K562 (cell line): Measurements from ENCODE around the gene TYW3. TPM values are rescaled to one million over a fixed set of nuclear protein-coding genes. Genes with fewer than 3 reads are reported as not detected.

ENCODE experiments used
- BRD4 ChIP-seq: fragments of 200-600 bp; sonication (generic); IDR thresholded peaks from 2 replicates; pipeline ENCODE4 v1.6.1; 2017; ENCODE audit warnings: inconsistent platforms
- CBX5 ChIP-seq: IDR thresholded peaks from 2 replicates; pipeline ENCODE4 v1.6.1; 2014; ENCODE audit warnings: low read depth, borderline replicate concordance
- CXXC5 ChIP-seq: fragments of 250-450 bp; sonication (Bioruptor Pico); IDR thresholded peaks from 2 replicates; pipeline ENCODE4 v1.8.0; 2022; ENCODE audit warnings: inconsistent platforms, mild to moderate bottlenecking, moderate library complexity
- GTF2F1 ChIP-seq: IDR thresholded peaks from 2 replicates; pipeline ENCODE4 v1.6.1; 2011; ENCODE audit warnings: low read depth, low read length, improper control_type of control experiment
- JUNB ChIP-seq: fragments of 450-650 bp; formaldehyde crosslinking; conservative IDR thresholded peaks from 2 replicates; pipeline ENCODE4 v1.4.0; 2020; ENCODE audit warnings: mild to moderate bottlenecking
- MCM5 ChIP-seq: fragments of 450-650 bp; IDR thresholded peaks from 2 replicates; pipeline ENCODE4 v1.6.1; 2016; ENCODE audit warnings: low read depth
- MEF2D ChIP-seq: conservative IDR thresholded peaks from 2 replicates; pipeline ENCODE4 v1.6.1; 2016; ENCODE audit warnings: low read depth, missing genetic modification characterization, missing compliant biosample characterization
- ZNF778 ChIP-seq: fragments of 450-650 bp; formaldehyde crosslinking; IDR thresholded peaks from 2 replicates; pipeline ENCODE4 v1.4.0; 2020; ENCODE audit warnings: mild to moderate bottlenecking, moderate library complexity
- polyA plus RNA-seq, 8 experiments: library from polyadenylated mRNA; depleted of rRNA in 4 of 8; stranded (reverse) in 5 of 8; unstranded in 3 of 8; fragments of >200 nt; fragmentation: Nextera tagmentation in 2 of 8; fragmentation: Illumina TruSeq in 1 of 8; extraction: Ambion mirVana in 2 of 8; extraction: Trizol in 1 of 8; gene quantifications; 2 replicates each; pipeline versions ENCODE4 v1.2.1 to v1.2.3, GENCODE V29; 2011 to 2014; ENCODE audit warnings: inconsistent platforms in 1 of 8, missing spikeins in 1 of 8
- total RNA-seq, 7 experiments: library from RNA; depleted of rRNA in 6 of 7; stranded (reverse); fragments of >200 nt in 6 of 7; fragmentation: Illumina TruSeq in 2 of 7; extraction: Trizol in 2 of 7; gene quantifications; 2 replicates each; pipeline versions ENCODE4 v1.2.1 to v1.2.3, GENCODE V29; 2011 to 2021; ENCODE audit warnings: low replicate concordance in 1 of 7
- TF ChIP-seq, protein P1 (sequence below): fragments of 250-450 bp; sonication (Bioruptor Pico); IDR thresholded peaks from 2 replicates; pipeline ENCODE4 v1.4.0; 2020; ENCODE audit warnings: mild to moderate bottlenecking, moderate library complexity
- TF ChIP-seq, protein P2 (sequence below): fragments of 250-450 bp; sonication (Bioruptor Pico); IDR thresholded peaks from 2 replicates; pipeline ENCODE4 v1.8.0; 2022; ENCODE audit warnings: moderate library complexity, mild to moderate bottlenecking, inconsistent platforms
- TF ChIP-seq, protein P3 (sequence below): sonication (generic); formaldehyde crosslinking; IDR thresholded peaks from 2 replicates; pipeline ENCODE4 v1.8.0; 2023; ENCODE audit warnings: missing genetic modification reagents, mild to moderate bottlenecking, borderline replicate concordance
- TF ChIP-seq, protein P4 (sequence below): fragments of 250-450 bp; sonication (Bioruptor Pico); IDR thresholded peaks from 2 replicates; pipeline ENCODE4 v1.4.0; 2020
- TF ChIP-seq, protein P5 (sequence below): sonication (generic); formaldehyde crosslinking; IDR thresholded peaks from 2 replicates; pipeline ENCODE4 v1.8.0; 2022; ENCODE audit warnings: mild to moderate bottlenecking, missing genetic modification reagents

Gene TYW3
- total and polyA plus RNA-seq, 9 of the 15 experiments (the other 6 are each of a cell fraction or from before 2014, with no cell fraction given) = 22.0 to 54.0 (median 41.1) TPM

DNA sequence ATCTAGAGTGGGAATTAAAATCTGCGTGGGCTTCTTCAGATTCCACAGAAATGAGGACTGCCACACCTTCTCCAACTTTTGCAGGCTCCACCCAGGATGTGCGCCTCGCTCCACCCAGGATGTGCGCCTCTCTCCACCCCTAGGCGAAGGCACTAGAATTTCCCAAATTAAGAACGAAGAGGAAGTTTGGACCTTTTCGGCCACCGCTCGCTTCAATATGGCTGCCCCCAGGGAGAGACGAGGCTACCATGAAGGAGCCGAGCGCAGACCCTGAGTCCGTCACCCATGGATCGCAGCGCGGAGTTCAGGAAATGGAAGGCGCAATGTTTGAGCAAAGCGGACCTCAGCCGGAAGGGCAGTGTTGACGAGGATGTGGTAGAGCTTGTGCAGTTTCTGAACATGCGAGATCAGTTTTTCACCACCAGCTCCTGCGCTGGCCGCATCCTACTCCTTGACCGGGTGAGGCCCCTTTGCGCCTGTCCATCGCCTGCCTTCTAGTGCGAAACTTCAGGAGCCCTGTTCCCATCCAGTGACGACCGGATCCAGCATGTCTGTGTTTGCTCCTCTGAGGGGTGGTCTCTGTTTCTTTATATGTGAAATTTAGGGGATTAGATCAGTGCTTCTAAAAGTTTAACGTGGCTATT lies at the start of gene TYW3, which contains the start of gene CRYZ (continued):
- TF ChIP-seq, protein P1, sequence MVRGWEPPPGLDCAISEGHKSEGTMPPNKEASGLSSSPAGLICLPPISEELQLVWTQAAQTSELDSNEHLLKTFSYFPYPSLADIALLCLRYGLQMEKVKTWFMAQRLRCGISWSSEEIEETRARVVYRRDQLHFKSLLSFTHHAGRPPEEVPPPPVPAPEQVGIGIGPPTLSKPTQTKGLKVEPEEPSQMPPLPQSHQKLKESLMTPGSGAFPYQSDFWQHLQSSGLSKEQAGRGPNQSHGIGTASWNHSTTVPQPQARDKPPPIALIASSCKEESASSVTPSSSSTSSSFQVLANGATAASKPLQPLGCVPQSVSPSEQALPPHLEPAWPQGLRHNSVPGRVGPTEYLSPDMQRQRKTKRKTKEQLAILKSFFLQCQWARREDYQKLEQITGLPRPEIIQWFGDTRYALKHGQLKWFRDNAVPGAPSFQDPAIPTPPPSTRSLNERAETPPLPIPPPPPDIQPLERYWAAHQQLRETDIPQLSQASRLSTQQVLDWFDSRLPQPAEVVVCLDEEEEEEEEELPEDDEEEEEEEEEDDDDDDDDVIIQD (CRISPR knock-in tag) = no peak
- TF ChIP-seq, protein P2, sequence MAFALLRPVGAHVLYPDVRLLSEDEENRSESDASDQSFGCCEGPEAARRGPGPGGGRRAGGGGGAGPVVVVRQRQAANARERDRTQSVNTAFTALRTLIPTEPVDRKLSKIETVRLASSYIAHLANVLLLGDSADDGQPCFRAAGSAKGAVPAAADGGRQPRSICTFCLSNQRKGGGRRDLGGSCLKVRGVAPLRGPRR = no peak
- no peak for TF ChIP-seq MCM5
- TF ChIP-seq MEF2D (tag) = no peak
- TF ChIP-seq, protein P3, sequence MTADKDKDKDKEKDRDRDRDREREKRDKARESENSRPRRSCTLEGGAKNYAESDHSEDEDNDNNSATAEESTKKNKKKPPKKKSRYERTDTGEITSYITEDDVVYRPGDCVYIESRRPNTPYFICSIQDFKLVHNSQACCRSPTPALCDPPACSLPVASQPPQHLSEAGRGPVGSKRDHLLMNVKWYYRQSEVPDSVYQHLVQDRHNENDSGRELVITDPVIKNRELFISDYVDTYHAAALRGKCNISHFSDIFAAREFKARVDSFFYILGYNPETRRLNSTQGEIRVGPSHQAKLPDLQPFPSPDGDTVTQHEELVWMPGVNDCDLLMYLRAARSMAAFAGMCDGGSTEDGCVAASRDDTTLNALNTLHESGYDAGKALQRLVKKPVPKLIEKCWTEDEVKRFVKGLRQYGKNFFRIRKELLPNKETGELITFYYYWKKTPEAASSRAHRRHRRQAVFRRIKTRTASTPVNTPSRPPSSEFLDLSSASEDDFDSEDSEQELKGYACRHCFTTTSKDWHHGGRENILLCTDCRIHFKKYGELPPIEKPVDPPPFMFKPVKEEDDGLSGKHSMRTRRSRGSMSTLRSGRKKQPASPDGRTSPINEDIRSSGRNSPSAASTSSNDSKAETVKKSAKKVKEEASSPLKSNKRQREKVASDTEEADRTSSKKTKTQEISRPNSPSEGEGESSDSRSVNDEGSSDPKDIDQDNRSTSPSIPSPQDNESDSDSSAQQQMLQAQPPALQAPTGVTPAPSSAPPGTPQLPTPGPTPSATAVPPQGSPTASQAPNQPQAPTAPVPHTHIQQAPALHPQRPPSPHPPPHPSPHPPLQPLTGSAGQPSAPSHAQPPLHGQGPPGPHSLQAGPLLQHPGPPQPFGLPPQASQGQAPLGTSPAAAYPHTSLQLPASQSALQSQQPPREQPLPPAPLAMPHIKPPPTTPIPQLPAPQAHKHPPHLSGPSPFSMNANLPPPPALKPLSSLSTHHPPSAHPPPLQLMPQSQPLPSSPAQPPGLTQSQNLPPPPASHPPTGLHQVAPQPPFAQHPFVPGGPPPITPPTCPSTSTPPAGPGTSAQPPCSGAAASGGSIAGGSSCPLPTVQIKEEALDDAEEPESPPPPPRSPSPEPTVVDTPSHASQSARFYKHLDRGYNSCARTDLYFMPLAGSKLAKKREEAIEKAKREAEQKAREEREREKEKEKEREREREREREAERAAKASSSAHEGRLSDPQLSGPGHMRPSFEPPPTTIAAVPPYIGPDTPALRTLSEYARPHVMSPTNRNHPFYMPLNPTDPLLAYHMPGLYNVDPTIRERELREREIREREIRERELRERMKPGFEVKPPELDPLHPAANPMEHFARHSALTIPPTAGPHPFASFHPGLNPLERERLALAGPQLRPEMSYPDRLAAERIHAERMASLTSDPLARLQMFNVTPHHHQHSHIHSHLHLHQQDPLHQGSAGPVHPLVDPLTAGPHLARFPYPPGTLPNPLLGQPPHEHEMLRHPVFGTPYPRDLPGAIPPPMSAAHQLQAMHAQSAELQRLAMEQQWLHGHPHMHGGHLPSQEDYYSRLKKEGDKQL = no peak
- TF ChIP-seq JUNB = no peak
- TF ChIP-seq GTF2F1 = no peak
- TF ChIP-seq BRD4 = no peak
- TF ChIP-seq, protein P4, sequence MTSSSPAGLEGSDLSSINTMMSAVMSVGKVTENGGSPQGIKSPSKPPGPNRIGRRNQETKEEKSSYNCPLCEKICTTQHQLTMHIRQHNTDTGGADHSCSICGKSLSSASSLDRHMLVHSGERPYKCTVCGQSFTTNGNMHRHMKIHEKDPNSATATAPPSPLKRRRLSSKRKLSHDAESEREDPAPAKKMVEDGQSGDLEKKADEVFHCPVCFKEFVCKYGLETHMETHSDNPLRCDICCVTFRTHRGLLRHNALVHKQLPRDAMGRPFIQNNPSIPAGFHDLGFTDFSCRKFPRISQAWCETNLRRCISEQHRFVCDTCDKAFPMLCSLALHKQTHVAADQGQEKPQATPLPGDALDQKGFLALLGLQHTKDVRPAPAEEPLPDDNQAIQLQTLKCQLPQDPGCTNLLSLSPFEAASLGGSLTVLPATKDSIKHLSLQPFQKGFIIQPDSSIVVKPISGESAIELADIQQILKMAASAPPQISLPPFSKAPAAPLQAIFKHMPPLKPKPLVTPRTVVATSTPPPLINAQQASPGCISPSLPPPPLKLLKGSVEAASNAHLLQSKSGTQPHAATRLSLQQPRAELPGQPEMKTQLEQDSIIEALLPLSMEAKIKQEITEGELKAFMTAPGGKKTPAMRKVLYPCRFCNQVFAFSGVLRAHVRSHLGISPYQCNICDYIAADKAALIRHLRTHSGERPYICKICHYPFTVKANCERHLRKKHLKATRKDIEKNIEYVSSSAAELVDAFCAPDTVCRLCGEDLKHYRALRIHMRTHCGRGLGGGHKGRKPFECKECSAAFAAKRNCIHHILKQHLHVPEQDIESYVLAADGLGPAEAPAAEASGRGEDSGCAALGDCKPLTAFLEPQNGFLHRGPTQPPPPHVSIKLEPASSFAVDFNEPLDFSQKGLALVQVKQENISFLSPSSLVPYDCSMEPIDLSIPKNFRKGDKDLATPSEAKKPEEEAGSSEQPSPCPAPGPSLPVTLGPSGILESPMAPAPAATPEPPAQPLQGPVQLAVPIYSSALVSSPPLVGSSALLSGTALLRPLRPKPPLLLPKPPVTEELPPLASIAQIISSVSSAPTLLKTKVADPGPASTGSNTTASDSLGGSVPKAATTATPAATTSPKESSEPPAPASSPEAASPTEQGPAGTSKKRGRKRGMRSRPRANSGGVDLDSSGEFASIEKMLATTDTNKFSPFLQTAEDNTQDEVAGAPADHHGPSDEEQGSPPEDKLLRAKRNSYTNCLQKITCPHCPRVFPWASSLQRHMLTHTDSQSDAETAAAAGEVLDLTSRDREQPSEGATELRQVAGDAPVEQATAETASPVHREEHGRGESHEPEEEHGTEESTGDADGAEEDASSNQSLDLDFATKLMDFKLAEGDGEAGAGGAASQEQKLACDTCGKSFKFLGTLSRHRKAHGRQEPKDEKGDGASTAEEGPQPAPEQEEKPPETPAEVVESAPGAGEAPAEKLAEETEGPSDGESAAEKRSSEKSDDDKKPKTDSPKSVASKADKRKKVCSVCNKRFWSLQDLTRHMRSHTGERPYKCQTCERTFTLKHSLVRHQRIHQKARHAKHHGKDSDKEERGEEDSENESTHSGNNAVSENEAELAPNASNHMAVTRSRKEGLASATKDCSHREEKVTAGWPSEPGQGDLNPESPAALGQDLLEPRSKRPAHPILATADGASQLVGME = no peak
- TF ChIP-seq, protein P5, sequence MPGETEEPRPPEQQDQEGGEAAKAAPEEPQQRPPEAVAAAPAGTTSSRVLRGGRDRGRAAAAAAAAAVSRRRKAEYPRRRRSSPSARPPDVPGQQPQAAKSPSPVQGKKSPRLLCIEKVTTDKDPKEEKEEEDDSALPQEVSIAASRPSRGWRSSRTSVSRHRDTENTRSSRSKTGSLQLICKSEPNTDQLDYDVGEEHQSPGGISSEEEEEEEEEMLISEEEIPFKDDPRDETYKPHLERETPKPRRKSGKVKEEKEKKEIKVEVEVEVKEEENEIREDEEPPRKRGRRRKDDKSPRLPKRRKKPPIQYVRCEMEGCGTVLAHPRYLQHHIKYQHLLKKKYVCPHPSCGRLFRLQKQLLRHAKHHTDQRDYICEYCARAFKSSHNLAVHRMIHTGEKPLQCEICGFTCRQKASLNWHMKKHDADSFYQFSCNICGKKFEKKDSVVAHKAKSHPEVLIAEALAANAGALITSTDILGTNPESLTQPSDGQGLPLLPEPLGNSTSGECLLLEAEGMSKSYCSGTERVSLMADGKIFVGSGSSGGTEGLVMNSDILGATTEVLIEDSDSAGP (CRISPR knock-in tag) = no peak
- no peak for TF ChIP-seq ZNF778 (CRISPR knock-in tag)
- TF ChIP-seq CXXC5 (CRISPR knock-in tag) = peak; percentile 49; the same call in 1 of the 2 replicates
- no peak for TF ChIP-seq CBX5
